ENCODE results near the gene C10orf90.

The C10orf90 gene

GRCh38 chr10:126501828-126502227 is 168.7 kb downstream of the C10orf90 start:
- H3K4me1 Mint-ChIP-seq = peaks cover 4% of the 10 kb centered on the region
- H3K27ac Mint-ChIP-seq = no peak overlapping the region
- ATAC-seq = no peak
- no peaks in the 10 kb centered on the region for H3K36me3 Mint-ChIP-seq
- no peaks in the 10 kb centered on the region for H3K27me3 Mint-ChIP-seq
- no peak overlapping the region for H3K4me3 Mint-ChIP-seq
- H3K9me3 Mint-ChIP-seq = no peaks in the 10 kb centered on the region

DNA sequence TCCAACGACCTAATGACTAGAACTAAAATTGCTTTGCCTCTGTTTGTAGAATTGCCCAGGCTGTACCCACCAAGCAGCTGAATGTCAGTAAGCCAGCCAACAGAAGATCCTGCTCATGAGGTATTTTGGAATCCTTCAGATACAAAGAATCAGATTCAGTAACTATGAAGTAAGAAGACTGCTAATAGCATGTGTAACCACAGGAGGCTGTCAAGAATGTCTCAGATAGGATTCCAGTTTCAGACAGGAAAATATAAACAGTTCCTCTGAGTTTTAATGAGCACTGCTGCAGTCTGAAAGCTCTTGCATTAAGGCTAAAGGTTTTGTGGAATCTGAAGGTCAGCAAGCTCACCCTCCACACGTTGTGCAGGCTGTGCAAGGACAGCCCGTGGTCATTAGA is 169.6 kb downstream of the C10orf90 start:
- Mint-ChIP-seq H3K27me3 (no peaks in the 10 kb centered on the region), H3K36me3 (no peaks in the 10 kb centered on the region), H3K4me1 (peaks cover 4% of the 10 kb centered on the region), H3K9me3 (no peaks in the 10 kb centered on the region), H3K4me3 (no peak overlapping the region), H3K27ac (no peak overlapping the region)
- ATAC-seq = no peak

- Mint-ChIP-seq H3K9me3 (no peaks in the 10 kb centered on the region), H3K4me1 (peaks cover 4% of the 10 kb centered on the region), H3K27ac (no peak overlapping the region), H3K27me3 (no peaks in the 10 kb centered on the region), H3K36me3 (no peaks in the 10 kb centered on the region), H3K4me3 (no peak overlapping the region)
- no peak for ATAC-seq
Measured at GRCh38 chr10:126500185-126500584, 170.3 kb downstream of the C10orf90 start.

GRCh38 chr10:126499744-126500143 is 170.7 kb downstream of the C10orf90 start:
- Mint-ChIP-seq H3K9me3 (no peaks in the 10 kb centered on the region), H3K27ac (no peak overlapping the region), H3K4me1 (peaks cover 4% of the 10 kb centered on the region), H3K4me3 (no peak overlapping the region), H3K27me3 (no peaks in the 10 kb centered on the region), H3K36me3 (no peaks in the 10 kb centered on the region)
- no peak for ATAC-seq

DNA sequence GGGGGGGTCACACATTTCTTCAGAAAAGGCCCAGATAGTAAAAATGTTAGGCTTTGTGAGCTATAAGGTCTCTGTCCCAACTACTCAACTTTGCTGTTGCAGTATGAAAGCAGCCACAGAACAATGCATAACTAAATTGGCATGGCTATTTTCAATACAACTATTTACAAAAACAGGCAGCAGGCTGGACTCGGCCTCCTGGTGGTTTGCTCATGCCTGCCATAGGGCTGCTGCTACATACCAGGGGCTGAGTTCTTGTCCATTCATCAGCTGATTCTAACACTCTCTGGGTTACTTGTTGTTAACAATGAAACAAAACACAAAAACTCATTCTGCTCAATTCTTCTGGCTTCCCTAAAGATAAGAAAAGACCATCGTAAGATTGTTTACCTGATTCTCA is 172.8 kb downstream of the C10orf90 start:
- no peak for ATAC-seq
- H3K36me3 Mint-ChIP-seq = no peaks in the 10 kb centered on the region
- H3K9me3 Mint-ChIP-seq = no peaks in the 10 kb centered on the region
- H3K4me1 Mint-ChIP-seq = no peaks in the 10 kb centered on the region
- H3K4me3 Mint-ChIP-seq = no peak overlapping the region
- no peaks in the 10 kb centered on the region for H3K27me3 Mint-ChIP-seq
- H3K27ac Mint-ChIP-seq = no peak overlapping the region

GRCh38 chr10:126496771-126497545 is 173.5 kb downstream of the C10orf90 start:
- H3K4me3 Mint-ChIP-seq = no peak overlapping the region
- H3K9me3 Mint-ChIP-seq = no peaks in the 10 kb centered on the region
- no peaks in the 10 kb centered on the region for H3K36me3 Mint-ChIP-seq
- no peak for ATAC-seq
- H3K4me1 Mint-ChIP-seq = no peaks in the 10 kb centered on the region
- H3K27ac Mint-ChIP-seq = no peak overlapping the region
- H3K27me3 Mint-ChIP-seq = no peaks in the 10 kb centered on the region

GRCh38 chr10:126491476-126491875 is 179.0 kb downstream of the C10orf90 start:
- H3K27me3 Mint-ChIP-seq = no peaks in the 10 kb centered on the region
- H3K36me3 Mint-ChIP-seq = no peaks in the 10 kb centered on the region
- H3K9me3 Mint-ChIP-seq = peaks cover 3% of the 10 kb centered on the region
- no peak for ATAC-seq
- H3K4me3 Mint-ChIP-seq = no peak overlapping the region
- H3K27ac Mint-ChIP-seq = no peak overlapping the region
- H3K4me1 Mint-ChIP-seq = no peaks in the 10 kb centered on the region

GRCh38 chr10:126481181-126481580 is 189.3 kb downstream of the C10orf90 start:
- H3K4me3 Mint-ChIP-seq = no peak overlapping the region
- H3K27ac Mint-ChIP-seq = no peak overlapping the region
- no peak for ATAC-seq
- H3K27me3 Mint-ChIP-seq = peaks cover 21% of the 10 kb centered on the region
- H3K36me3 Mint-ChIP-seq = no peaks in the 10 kb centered on the region
- peaks cover 3% of the 10 kb centered on the region for H3K9me3 Mint-ChIP-seq
- H3K4me1 Mint-ChIP-seq = no peaks in the 10 kb centered on the region

DNA sequence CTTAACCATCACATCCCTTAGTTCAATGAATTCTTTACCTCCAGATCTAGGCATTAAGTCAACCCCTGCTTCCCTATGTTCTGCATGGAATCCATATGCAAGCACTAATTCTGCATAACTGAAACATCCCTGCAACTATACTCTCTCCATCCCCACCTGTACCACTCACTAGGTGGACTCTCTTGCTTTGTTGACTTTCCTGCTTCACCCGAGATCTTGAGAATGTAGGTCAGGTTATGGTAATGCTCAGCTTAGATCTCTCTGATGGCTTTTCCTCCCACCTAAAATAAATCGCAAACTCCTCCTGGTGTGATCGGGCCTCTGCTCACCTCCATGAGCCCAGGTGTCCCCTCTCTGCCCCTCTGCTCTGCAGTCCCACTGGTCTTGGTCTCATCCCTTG is 189.8 kb downstream of the C10orf90 start:
- ATAC-seq = no peak
- peaks cover 3% of the 10 kb centered on the region for H3K9me3 Mint-ChIP-seq
- no peaks in the 10 kb centered on the region for H3K36me3 Mint-ChIP-seq
- H3K27ac Mint-ChIP-seq = no peak overlapping the region
- H3K4me1 Mint-ChIP-seq = no peaks in the 10 kb centered on the region
- H3K4me3 Mint-ChIP-seq = no peak overlapping the region
- peaks cover 25% of the 10 kb centered on the region for H3K27me3 Mint-ChIP-seq

GRCh38 chr10:126479280-126479895 is 191.1 kb downstream of the C10orf90 start:
- Mint-ChIP-seq H3K27ac (no peak overlapping the region), H3K4me1 (no peaks in the 10 kb centered on the region), H3K36me3 (no peaks in the 10 kb centered on the region), H3K4me3 (no peak overlapping the region), H3K27me3 (peaks cover 25% of the 10 kb centered on the region), H3K9me3 (no peaks in the 10 kb centered on the region)
- ATAC-seq = no peak

GRCh38 chr10:126478546-126478945 is 191.9 kb downstream of the C10orf90 start:
- no peaks in the 10 kb centered on the region for H3K9me3 Mint-ChIP-seq
- H3K4me3 Mint-ChIP-seq = no peak overlapping the region
- peaks cover 25% of the 10 kb centered on the region for H3K27me3 Mint-ChIP-seq
- H3K27ac Mint-ChIP-seq = no peak overlapping the region
- H3K36me3 Mint-ChIP-seq = no peaks in the 10 kb centered on the region
- ATAC-seq = no peak
- no peaks in the 10 kb centered on the region for H3K4me1 Mint-ChIP-seq

DNA sequence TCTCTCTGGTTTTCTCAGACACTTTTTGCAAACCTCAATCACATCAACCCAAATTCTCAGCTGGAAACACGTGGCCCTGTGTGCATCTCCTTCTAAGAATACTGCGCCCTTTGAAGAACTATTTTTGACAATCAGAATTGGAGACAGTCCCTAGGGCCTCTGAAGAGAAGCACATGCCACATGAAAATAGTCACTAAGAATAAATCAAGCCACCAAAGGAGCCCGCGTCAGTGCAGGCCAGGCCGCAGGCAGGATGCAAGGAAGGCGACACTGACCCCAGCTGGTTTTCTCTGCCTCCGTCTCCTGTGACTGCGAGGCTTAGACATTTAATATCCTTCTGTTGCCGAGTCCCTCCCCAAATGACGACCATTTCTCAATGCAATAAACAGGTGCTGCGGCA is 194.2 kb downstream of the C10orf90 start:
- no peaks in the 10 kb centered on the region for H3K36me3 Mint-ChIP-seq
- no peaks in the 10 kb centered on the region for H3K4me1 Mint-ChIP-seq
- no peak overlapping the region for H3K27ac Mint-ChIP-seq
- no peak overlapping the region for H3K4me3 Mint-ChIP-seq
- no peak for ATAC-seq
- H3K27me3 Mint-ChIP-seq = peaks cover 12% of the 10 kb centered on the region
- H3K9me3 Mint-ChIP-seq = no peaks in the 10 kb centered on the region

- Mint-ChIP-seq H3K4me1 (no peaks in the 10 kb centered on the region), H3K4me3 (no peak overlapping the region), H3K9me3 (peaks cover 3% of the 10 kb centered on the region), H3K27ac (no peak overlapping the region), H3K36me3 (no peaks in the 10 kb centered on the region), H3K27me3 (peaks cover 19% of the 10 kb centered on the region)
- no peak for ATAC-seq
Measured at GRCh38 chr10:126475074-126475691, 195.3 kb downstream of the C10orf90 start.

- Mint-ChIP-seq H3K36me3 (no peaks in the 10 kb centered on the region), H3K4me3 (no peak overlapping the region), H3K27me3 (peaks cover 20% of the 10 kb centered on the region), H3K9me3 (peaks cover 3% of the 10 kb centered on the region), H3K4me1 (no peaks in the 10 kb centered on the region), H3K27ac (no peak overlapping the region)
- ATAC-seq = no peak
Measured at GRCh38 chr10:126474031-126474430, 196.5 kb downstream of the C10orf90 start.

- Mint-ChIP-seq H3K4me1 (no peaks in the 10 kb centered on the region), H3K4me3 (no peak overlapping the region)
- no peak for ATAC-seq
Measured at GRCh38 chr10:126470991-126471390, 199.5 kb downstream of the C10orf90 start.

GRCh38 chr10:126469692-126470091 is 200.8 kb downstream of the C10orf90 start:
- Mint-ChIP-seq H3K36me3 (no peaks in the 10 kb centered on the region), H3K4me1 (no peaks in the 10 kb centered on the region), H3K4me3 (no peak overlapping the region), H3K27me3 (peaks cover 12% of the 10 kb centered on the region), H3K27ac (no peak overlapping the region), H3K9me3 (peaks cover 3% of the 10 kb centered on the region)
- ATAC-seq = no peak

More at GRCh38 chr10:126470991-126471390, 199.5 kb downstream of the C10orf90 start:
- H3K9me3 Mint-ChIP-seq = peaks cover 3% of the 10 kb centered on the region
- H3K27ac Mint-ChIP-seq = no peak overlapping the region
- no peaks in the 10 kb centered on the region for H3K36me3 Mint-ChIP-seq
- peaks cover 14% of the 10 kb centered on the region for H3K27me3 Mint-ChIP-seq
